SK-N-MC (cell line): Measurements from ENCODE around the gene UBE2E2.

Source experiments
- EZH2 ChIP-seq: fragments of 200-600 bp; sonication (generic); IDR thresholded peaks from one replicate; pipeline ENCODE4 v1.6.1; 2017; ENCODE audit warnings: antibody characterized with exemption
- POLR2AphosphoS5 ChIP-seq: IDR thresholded peaks from 2 replicates; pipeline ENCODE4 v1.6.1; 2012; ENCODE audit warnings: mild to moderate bottlenecking, low read depth, low read length, borderline replicate concordance

- no peak for TF ChIP-seq POLR2AphosphoS5
- no peak for TF ChIP-seq EZH2
Measured at GRCh38 chr3:23172059-23172458, 31.1 kb upstream of the UBE2E2 start.
